HG02884 (cell line): Measurements from ENCODE around the gene PRELID1.

Experiments used
- ATAC-seq: cut with Tn5 transposase; IDR thresholded peaks from one replicate; pipeline ENCODE4 v1.9.1; 2021; ENCODE audit warnings: mild to moderate bottlenecking, moderate library complexity; ENCODE audit not compliant: unreplicated experiment

Gene PRELID1

DNA sequence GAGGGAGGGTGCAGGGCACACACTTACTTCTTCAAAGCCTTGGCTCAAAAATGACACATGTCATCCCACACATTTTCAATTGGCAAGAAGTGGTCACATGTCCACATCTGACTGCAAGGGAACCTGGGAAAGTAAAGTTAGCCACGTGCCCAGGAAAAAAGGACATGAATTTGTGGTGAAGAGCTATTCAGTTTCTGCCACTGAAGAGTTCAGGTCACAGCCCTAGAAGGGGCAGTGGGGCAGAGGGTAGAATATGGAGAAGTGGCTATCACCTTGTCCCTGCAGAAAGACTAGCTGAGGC, 52.2 kb downstream of the PRELID1 start:
- no peak for ATAC-seq
